CD4-positive, alpha-beta memory T cell (primary cell): ENCODE data around the gene RYR3. TPM values are rescaled to one million over a fixed set of nuclear protein-coding genes. Genes with fewer than 3 reads are reported as not detected.

ENCODE experiments used
- CTCF ChIA-PET: fragments of 350-600 bp; sonication (Branson Sonifier 250); formaldehyde crosslinking; loops from one replicate; lab custom pipeline; 2021; ENCODE audit warnings: inconsistent platforms; ENCODE audit not compliant: partially characterized antibody; lab: Charles Lee
- POLR2A ChIA-PET: fragments of 350-600 bp; sonication (Branson Sonifier 250); formaldehyde crosslinking; loops from one replicate; lab custom pipeline; 2021; ENCODE audit not compliant: partially characterized antibody; lab: Charles Lee
- DNase-seq, 5 donors: peaks; one replicate each; pipeline versions ENCODE4 v3.0.0 to v3.0.0-alpha.2; 2020 to 2022; ENCODE audit warnings: mixed read lengths in 1 of 5
- H3K27ac ChIP-seq: one replicate; pipeline ENCODE4 v1.7.0; 2013; ENCODE audit warnings: low read depth, low read length
- H3K27me3 ChIP-seq: 2 replicates; pipeline ENCODE4 v1.7.0; 2013; ENCODE audit warnings: mild to moderate bottlenecking, low read length, moderate library complexity; ENCODE audit not compliant: insufficient read depth
- H3K36me3 ChIP-seq: 2 replicates; pipeline ENCODE4 v1.7.0; 2013; ENCODE audit warnings: mild to moderate bottlenecking, low read length, moderate library complexity; ENCODE audit not compliant: insufficient read depth
- H3K4me1 ChIP-seq: 2 replicates; pipeline ENCODE4 v1.7.0; 2013; ENCODE audit warnings: mild to moderate bottlenecking, low read length, moderate library complexity; ENCODE audit not compliant: insufficient read depth
- H3K4me3 ChIP-seq, 2 donors: one replicate each; pipeline ENCODE4 v1.7.0; 2013; ENCODE audit warnings: low read length in 2 of 2, mild to moderate bottlenecking in 1 of 2
- H3K9me3 ChIP-seq, 2 donors: one replicate each; pipeline ENCODE4 v1.7.0; 2013; ENCODE audit warnings: low read length in 2 of 2, control low read depth in 1 of 2; ENCODE audit not compliant: control insufficient read depth in 1 of 2
- H3K27ac Mint-ChIP-seq, 7 donors: one replicate each; pipeline ENCODE4 v1.8.0; 2020 to 2021; ENCODE audit warnings: mixed read lengths in 7 of 7, mild to moderate bottlenecking in 6 of 7, inconsistent platforms in 3 of 7, moderate library complexity in 3 of 7
- H3K27me3 Mint-ChIP-seq, 2 donors: one replicate each; pipeline ENCODE4 v1.8.0; 2020 to 2021; ENCODE audit warnings: mixed read lengths in 2 of 2
- H3K36me3 Mint-ChIP-seq, 2 donors: one replicate each; pipeline ENCODE4 v1.8.0; 2020 to 2021; ENCODE audit warnings: mixed read lengths in 2 of 2, inconsistent platforms in 1 of 2, mild to moderate bottlenecking in 1 of 2
- H3K4me1 Mint-ChIP-seq, 4 donors: one replicate each; pipeline ENCODE4 v1.8.0; 2020 to 2021; ENCODE audit warnings: mixed read lengths in 4 of 4, mild to moderate bottlenecking in 1 of 4
- H3K4me3 Mint-ChIP-seq, 8 donors: one replicate each; pipeline ENCODE4 v1.8.0; 2020 to 2021; ENCODE audit warnings: mixed read lengths in 8 of 8, mild to moderate bottlenecking in 7 of 8, moderate library complexity in 6 of 8, inconsistent platforms in 3 of 8
- H3K9me3 Mint-ChIP-seq, 8 donors: one replicate each; pipeline ENCODE4 v1.8.0; 2020 to 2021; ENCODE audit warnings: mixed read lengths in 8 of 8, mild to moderate bottlenecking in 5 of 8, inconsistent platforms in 3 of 8, moderate library complexity in 1 of 8
- intact Hi-C: fragments of 100-400 bp; cut with micrococcal nuclease; formaldehyde crosslinking; loops from one replicate; pipeline ENCODE4 v1.15.1; 2023
- polyA plus RNA-seq, 2 donors: library from polyadenylated mRNA; unstranded; fragments of 300-500 nt; fragmentation: Illumina TruSeq; gene quantifications; one replicate each; pipeline ENCODE4 v1.2.3, GENCODE V29; 2021
- total RNA-seq, 2 experiments: library from RNA; stranded (reverse); gene quantifications; one replicate each; pipeline ENCODE4 v1.2.3, GENCODE V29; 2021

RYR3 gene
- total and polyA plus RNA-seq, 4 experiments from 2014 or later = 0.11 TPM; not detected in 3

GRCh38 chr15:33660151-33660550 lies 349.4 kb downstream of the RYR3 start:
- POLR2A ChIA-PET = no interaction called here
- Histone ChIP-seq H3K4me3 (no peak overlapping the region), H3K4me1 (no peaks in the 10 kb centered on the region), H3K27ac (no peak overlapping the region), H3K36me3 (no peaks in the 10 kb centered on the region), H3K27me3 (no peaks in the 10 kb centered on the region), H3K9me3 (no peaks in the 10 kb centered on the region)
- no peak for DNase-seq
- intact Hi-C loops = no loop called here
- CTCF ChIA-PET = no interaction called here
- no peak overlapping the region for H3K4me3 Mint-ChIP-seq
- no peaks in the 10 kb centered on the region for H3K36me3 Mint-ChIP-seq
- H3K9me3 Mint-ChIP-seq = peaks cover 0 to 2% (median 0%) of the 10 kb centered on the region in 8 donors
- H3K4me1 Mint-ChIP-seq = no peaks in the 10 kb centered on the region
- no peak overlapping the region for H3K27ac Mint-ChIP-seq
- peaks cover 0 to 1% of the 10 kb centered on the region in 2 donors for H3K27me3 Mint-ChIP-seq

DNA sequence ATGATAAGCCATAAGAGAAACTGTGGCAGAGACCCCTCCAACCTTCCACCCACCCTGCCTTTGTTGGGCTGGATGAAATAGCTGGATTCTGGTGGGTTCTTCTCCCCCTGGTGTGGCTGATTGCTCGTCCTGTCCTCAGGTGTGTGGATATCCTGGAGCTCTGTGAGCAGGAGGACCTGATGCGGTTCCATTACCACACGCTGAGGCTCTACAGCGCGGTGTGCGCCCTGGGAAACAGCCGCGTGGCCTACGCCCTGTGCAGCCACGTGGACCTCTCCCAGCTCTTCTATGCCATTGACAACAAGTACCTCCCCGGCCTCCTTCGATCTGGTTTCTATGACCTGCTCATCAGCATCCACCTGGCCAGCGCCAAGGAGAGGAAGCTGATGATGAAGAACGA lies 351.2 kb downstream of the RYR3 start:
- no peaks in the 10 kb centered on the region for H3K9me3 ChIP-seq
- Mint-ChIP-seq H3K9me3 (peaks cover 0 to 2% (median 0%) of the 10 kb centered on the region in 8 donors), H3K27ac (no peak overlapping the region), H3K27me3 (no peaks in the 10 kb centered on the region), H3K36me3 (no peaks in the 10 kb centered on the region), H3K4me1 (no peaks in the 10 kb centered on the region), H3K4me3 (no peak overlapping the region)
- POLR2A ChIA-PET = no interaction called here
- H3K4me1 ChIP-seq = no peaks in the 10 kb centered on the region
- no peak overlapping the region for H3K27ac ChIP-seq
- intact Hi-C loops = no loop called here
- CTCF ChIA-PET = no interaction called here
- no peaks in the 10 kb centered on the region for H3K27me3 ChIP-seq
- no peak overlapping the region for H3K4me3 ChIP-seq
- DNase-seq = no peak
- H3K36me3 ChIP-seq = no peaks in the 10 kb centered on the region

- H3K27ac ChIP-seq = no peak overlapping the region
- ChIA-PET POLR2A (no interaction called here), CTCF (no interaction called here)
- intact Hi-C loops = no loop called here
- H3K9me3 ChIP-seq = no peaks in the 10 kb centered on the region
- H3K4me3 ChIP-seq = no peak overlapping the region
- H3K36me3 ChIP-seq = no peaks in the 10 kb centered on the region
- H3K4me3 Mint-ChIP-seq = no peak overlapping the region
- no peak overlapping the region for H3K27ac Mint-ChIP-seq
- H3K4me1 ChIP-seq = no peaks in the 10 kb centered on the region
- H3K4me1 Mint-ChIP-seq = no peaks in the 10 kb centered on the region
- no peaks in the 10 kb centered on the region for H3K9me3 Mint-ChIP-seq
- H3K27me3 Mint-ChIP-seq = no peaks in the 10 kb centered on the region
- H3K27me3 ChIP-seq = no peaks in the 10 kb centered on the region
- no peak for DNase-seq
- H3K36me3 Mint-ChIP-seq = no peaks in the 10 kb centered on the region
Observed at GRCh38 chr15:33664947-33665346, 354.2 kb downstream of the RYR3 start.

- no peaks in the 10 kb centered on the region for H3K4me1 Mint-ChIP-seq
- Histone ChIP-seq H3K9me3 (no peaks in the 10 kb centered on the region), H3K4me1 (no peaks in the 10 kb centered on the region), H3K27me3 (no peaks in the 10 kb centered on the region), H3K27ac (no peak overlapping the region), H3K36me3 (no peaks in the 10 kb centered on the region), H3K4me3 (no peak overlapping the region)
- peaks cover 0 to 2% (median 0%) of the 10 kb centered on the region in 8 donors for H3K9me3 Mint-ChIP-seq
- no peak for DNase-seq
- H3K36me3 Mint-ChIP-seq = no peaks in the 10 kb centered on the region
- H3K27me3 Mint-ChIP-seq = peaks cover 5 to 11% of the 10 kb centered on the region in 2 donors
- intact Hi-C loops = no loop called here
- no peak overlapping the region for H3K27ac Mint-ChIP-seq
- no peak overlapping the region for H3K4me3 Mint-ChIP-seq
- CTCF ChIA-PET = no interaction called here
- POLR2A ChIA-PET = no interaction called here
Observed at GRCh38 chr15:33670567-33670966, 359.8 kb downstream of the RYR3 start.

- DNase-seq = no peak
Observed at GRCh38 chr15:33671456-33671855, 360.7 kb downstream of the RYR3 start.

DNA sequence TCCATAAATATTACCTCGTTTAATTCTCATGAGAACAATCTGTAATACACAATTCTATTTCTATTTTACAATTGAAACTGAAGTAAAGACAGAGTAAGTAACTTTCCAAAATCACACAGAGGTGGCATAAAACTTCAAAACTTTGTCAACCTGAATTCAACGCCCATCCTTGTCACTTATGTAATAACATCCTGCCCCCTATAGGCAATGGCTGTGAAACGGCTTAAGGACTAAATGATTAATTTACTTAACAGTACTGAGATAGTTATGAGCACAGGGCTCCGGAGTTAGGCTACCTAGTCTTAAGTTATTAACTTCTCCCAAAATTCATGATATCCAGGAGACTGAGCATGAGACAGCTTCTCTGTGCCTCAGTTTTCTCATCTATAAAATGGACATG lies 364.5 kb downstream of the RYR3 start:
- no peaks in the 10 kb centered on the region for H3K9me3 ChIP-seq
- no peak for DNase-seq
- H3K4me3 ChIP-seq = no peak overlapping the region
- no peaks in the 10 kb centered on the region for H3K27me3 ChIP-seq
- intact Hi-C loops = no loop called here
- Mint-ChIP-seq H3K27ac (no peak overlapping the region), H3K36me3 (no peaks in the 10 kb centered on the region), H3K4me1 (no peaks in the 10 kb centered on the region), H3K4me3 (no peak overlapping the region), H3K27me3 (peaks cover 13 to 16% of the 10 kb centered on the region in 2 donors), H3K9me3 (peaks cover 0 to 2% (median 0%) of the 10 kb centered on the region in 8 donors)
- no peak overlapping the region for H3K27ac ChIP-seq
- POLR2A ChIA-PET = no interaction called here
- CTCF ChIA-PET = no interaction called here
- H3K4me1 ChIP-seq = no peaks in the 10 kb centered on the region
- no peaks in the 10 kb centered on the region for H3K36me3 ChIP-seq

More at GRCh38 chr15:33671456-33671855, 360.7 kb downstream of the RYR3 start:
- H3K9me3 Mint-ChIP-seq = peaks cover 0 to 2% (median 0%) of the 10 kb centered on the region in 8 donors
- no peaks in the 10 kb centered on the region for H3K9me3 ChIP-seq
- H3K4me1 ChIP-seq = no peaks in the 10 kb centered on the region
- ChIA-PET CTCF (no interaction called here), POLR2A (no interaction called here)
- H3K4me1 Mint-ChIP-seq = no peaks in the 10 kb centered on the region
- H3K27ac ChIP-seq = no peak overlapping the region
- H3K36me3 Mint-ChIP-seq = no peaks in the 10 kb centered on the region
- H3K4me3 Mint-ChIP-seq = no peak overlapping the region
- peaks cover 7 to 16% of the 10 kb centered on the region in 2 donors for H3K27me3 Mint-ChIP-seq
- H3K4me3 ChIP-seq = no peak overlapping the region
- intact Hi-C loops = no loop called here
- H3K27ac Mint-ChIP-seq = no peak overlapping the region
- H3K27me3 ChIP-seq = no peaks in the 10 kb centered on the region
- H3K36me3 ChIP-seq = no peaks in the 10 kb centered on the region

- POLR2A ChIA-PET = no interaction called here
- Histone ChIP-seq H3K27me3 (no peaks in the 10 kb centered on the region), H3K4me1 (no peaks in the 10 kb centered on the region), H3K36me3 (no peaks in the 10 kb centered on the region), H3K27ac (no peak overlapping the region), H3K4me3 (no peak overlapping the region), H3K9me3 (no peaks in the 10 kb centered on the region)
- no peak for DNase-seq
- H3K4me3 Mint-ChIP-seq = no peak overlapping the region
- no peaks in the 10 kb centered on the region for H3K36me3 Mint-ChIP-seq
- no peaks in the 10 kb centered on the region for H3K4me1 Mint-ChIP-seq
- H3K9me3 Mint-ChIP-seq = peaks cover 0 to 2% (median 0%) of the 10 kb centered on the region in 8 donors
- peaks cover 13 to 14% of the 10 kb centered on the region in 2 donors for H3K27me3 Mint-ChIP-seq
- intact Hi-C loops = no loop called here
- no peak overlapping the region for H3K27ac Mint-ChIP-seq
- CTCF ChIA-PET = no interaction called here
Observed at GRCh38 chr15:33677238-33677830, 366.6 kb downstream of the RYR3 start.
